ENCODE measurements around the gene PALLD. TPM values are rescaled to one million over a fixed set of nuclear protein-coding genes. Genes with fewer than 3 reads are reported as not detected.

PALLD gene
- total RNA-seq, 1 experiment from 2014 or later: 166 TPM

GRCh38 chr4:168551211-168551610, 54.4 kb downstream of the PALLD start:
- Histone ChIP-seq H2AFZ (ENCODE audit: low read depth, low read length, poor library complexity, severe bottlenecking) (no peak overlapping the region), H3K27me3 (ENCODE audit: insufficient read depth, low read length) (no peaks in the 10 kb centered on the region), H3K4me2 (ENCODE audit: low read length) (peak overlapping the region; percentile 57; the same call in 1 of the 2 replicates), H3K36me3 (ENCODE audit: control insufficient read depth in 1 of 2, insufficient read depth in 2 of 2, low read length in 2 of 2) (no peaks in the 10 kb centered on the region), H3K9me3 (ENCODE audit: control insufficient read depth in 1 of 2, insufficient read depth in 1 of 2, low read depth in 1 of 2, low read length in 2 of 2) (no peaks in the 10 kb centered on the region), H3K9ac (ENCODE audit: low read length) (peak overlapping the region; percentile 29), H3K4me1 (ENCODE audit: control insufficient read depth in 1 of 2, insufficient read depth in 2 of 2, low read length in 2 of 2) (peaks cover 69 to 89% of the 10 kb centered on the region in 2 experiments), H3K9me2 (ENCODE audit: insufficient read depth) (no peaks in the 10 kb centered on the region), H3K4me3 (replicated peaks in 1 of 2; ENCODE audit: low read depth in 1 of 2, low read length in 2 of 2) (no peak overlapping the region), H3K27ac (ENCODE audit: low read depth, low read length) (peak overlapping the region; percentile 89; the same call in 1 of the 2 replicates), H4K20me1 (ENCODE audit: insufficient read depth) (no peaks in the 10 kb centered on the region), H3K79me2 (ENCODE audit: insufficient read depth, low read length) (no peaks in the 10 kb centered on the region)
- ChIA-PET RAD21 (ENCODE audit: low non-redundant PET in 1 of 2, low total read pairs in 2 of 2, uncharacterized antibody in 2 of 2, unreplicated experiment in 2 of 2) (no interaction called here), POLR2A (interaction anchor here (2.2 kb wide), 1 partner anchor 13 kb away, joined by 15 read pairs; no protein-coding TSS in a partner anchor), CTCF (interaction anchor here (1.0 to 1.7 kb wide), 2 partner anchors 10 to 34 kb away, joined by 3 to 4 read pairs; no protein-coding TSS in a partner anchor)
- DNase-seq (ENCODE audit: low read depth, low spot score) (no peak), ATAC-seq (no peak)
- intact Hi-C loops (cut with micrococcal nuclease): no loop called here
- no TSS peak for BruUV-seq (replicated peaks)
- no peak for TF ChIP-seq EZH2phosphoT487 (IDR thresholded peaks at IDR 0.05; ENCODE audit: borderline replicate concordance)
- TF ChIP-seq SP1 (IDR thresholded peaks at IDR 0.05; ENCODE audit: low read depth): peak; percentile 37; the same call in 1 of the 2 replicates

DNA sequence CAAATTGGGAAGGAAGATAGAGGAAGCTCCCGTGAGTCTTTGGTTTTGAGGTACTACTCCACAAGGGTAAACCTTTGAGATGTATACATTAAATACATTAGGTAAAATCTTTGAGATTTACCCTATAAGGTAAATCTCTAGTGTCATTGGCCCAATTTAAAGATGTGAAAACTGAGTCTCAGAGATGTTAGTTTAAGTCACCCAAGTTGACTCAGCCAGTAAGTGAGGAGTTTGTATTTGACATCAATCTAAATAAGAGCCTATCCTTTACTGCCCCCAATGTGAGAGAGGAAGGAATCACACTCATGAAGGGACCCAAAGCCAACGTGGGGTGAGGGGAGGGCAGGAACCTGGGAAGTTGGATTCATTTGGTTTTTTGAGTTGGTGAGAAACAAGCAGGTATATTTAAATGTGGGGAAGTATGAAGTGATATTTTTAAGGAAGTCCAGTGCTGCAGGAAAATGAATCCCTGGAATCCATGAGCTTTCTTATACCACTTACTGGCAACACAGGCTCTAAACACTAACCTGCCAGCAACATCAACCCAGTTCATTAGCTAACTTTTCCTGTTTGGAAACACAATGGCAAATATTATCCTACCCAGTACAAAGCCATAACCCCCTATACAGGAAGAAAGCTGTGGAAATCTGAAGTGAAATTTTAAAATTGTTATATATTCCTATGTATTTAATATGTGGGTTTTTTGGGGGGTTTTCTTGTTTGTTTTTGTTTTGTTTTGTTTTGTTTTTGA, 55.3 kb downstream of the PALLD start:
- peak; percentile 93 for TF ChIP-seq CBX3 (IDR thresholded peaks at IDR 0.05; ENCODE audit: low read depth)
- TF ChIP-seq SIN3A (IDR thresholded peaks at IDR 0.05; ENCODE audit: low read depth): 0 out of 2 replicates have a peak, but pooled peaks have one; percentile 31
- peak; percentile 27 for TF ChIP-seq SP1 (IDR thresholded peaks at IDR 0.05; ENCODE audit: low read depth)
- TF ChIP-seq RAD21 (IDR thresholded peaks at IDR 0.05; ENCODE audit: low read depth): peak; percentile 76
- TF ChIP-seq MAX (IDR thresholded peaks at IDR 0.05): peak; percentile 64
- TF ChIP-seq EZH2phosphoT487 (IDR thresholded peaks at IDR 0.05; ENCODE audit: borderline replicate concordance): no peak
- TF ChIP-seq FOSL1 (IDR thresholded peaks at IDR 0.05; ENCODE audit: low read depth): 0 out of 2 replicates have a peak, but pooled peaks have one; percentile 24
- TF ChIP-seq, protein P1, sequence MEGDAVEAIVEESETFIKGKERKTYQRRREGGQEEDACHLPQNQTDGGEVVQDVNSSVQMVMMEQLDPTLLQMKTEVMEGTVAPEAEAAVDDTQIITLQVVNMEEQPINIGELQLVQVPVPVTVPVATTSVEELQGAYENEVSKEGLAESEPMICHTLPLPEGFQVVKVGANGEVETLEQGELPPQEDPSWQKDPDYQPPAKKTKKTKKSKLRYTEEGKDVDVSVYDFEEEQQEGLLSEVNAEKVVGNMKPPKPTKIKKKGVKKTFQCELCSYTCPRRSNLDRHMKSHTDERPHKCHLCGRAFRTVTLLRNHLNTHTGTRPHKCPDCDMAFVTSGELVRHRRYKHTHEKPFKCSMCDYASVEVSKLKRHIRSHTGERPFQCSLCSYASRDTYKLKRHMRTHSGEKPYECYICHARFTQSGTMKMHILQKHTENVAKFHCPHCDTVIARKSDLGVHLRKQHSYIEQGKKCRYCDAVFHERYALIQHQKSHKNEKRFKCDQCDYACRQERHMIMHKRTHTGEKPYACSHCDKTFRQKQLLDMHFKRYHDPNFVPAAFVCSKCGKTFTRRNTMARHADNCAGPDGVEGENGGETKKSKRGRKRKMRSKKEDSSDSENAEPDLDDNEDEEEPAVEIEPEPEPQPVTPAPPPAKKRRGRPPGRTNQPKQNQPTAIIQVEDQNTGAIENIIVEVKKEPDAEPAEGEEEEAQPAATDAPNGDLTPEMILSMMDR (IDR thresholded peaks at IDR 0.05 in 2 of 3, conservative IDR thresholded peaks at IDR 0.05 in 1 of 3; ENCODE audit: borderline replicate concordance in 1 of 3, insufficient read depth in 1 of 3, low read depth in 2 of 3, low read length in 2 of 3): peak; percentile 20 to 55 (median 48); a peak in 5 of 6 replicates
- TF ChIP-seq YY1 (IDR thresholded peaks at IDR 0.05; ENCODE audit: extremely low read depth, insufficient replicate concordance, low read depth, low read length): no peak
- Histone ChIP-seq H4K20me1 (ENCODE audit: insufficient read depth) (no peaks in the 10 kb centered on the region), H3K4me3 (replicated peaks in 1 of 2; ENCODE audit: low read depth in 1 of 2, low read length in 2 of 2) (no peak overlapping the region), H3K4me2 (ENCODE audit: low read length) (peak overlapping the region; percentile 20; the same call in 1 of the 2 replicates), H3K9ac (ENCODE audit: low read length) (peak overlapping the region; percentile 33), H3K79me2 (ENCODE audit: insufficient read depth, low read length) (no peaks in the 10 kb centered on the region), H3K27me3 (ENCODE audit: insufficient read depth, low read length) (no peaks in the 10 kb centered on the region), H3K9me3 (ENCODE audit: control insufficient read depth in 1 of 2, insufficient read depth in 1 of 2, low read depth in 1 of 2, low read length in 2 of 2) (no peaks in the 10 kb centered on the region), H3K4me1 (ENCODE audit: control insufficient read depth in 1 of 2, insufficient read depth in 2 of 2, low read length in 2 of 2) (peaks cover 62 to 86% of the 10 kb centered on the region in 2 experiments), H3K9me2 (ENCODE audit: insufficient read depth) (no peaks in the 10 kb centered on the region), H3K36me3 (ENCODE audit: control insufficient read depth in 1 of 2, insufficient read depth in 2 of 2, low read length in 2 of 2) (no peaks in the 10 kb centered on the region), H2AFZ (ENCODE audit: low read depth, low read length, poor library complexity, severe bottlenecking) (no peak overlapping the region), H3K27ac (ENCODE audit: low read depth, low read length) (peak overlapping the region; percentile 89; the same call in 1 of the 2 replicates)
- intact Hi-C loops (cut with micrococcal nuclease): loop anchor here (2.0 kb wide), 1 partner anchor 367 kb away; no protein-coding TSS in a partner anchor
- no TSS peak for BruUV-seq (replicated peaks)
- ATAC-seq (peak; percentile 59), DNase-seq (ENCODE audit: low read depth, low spot score) (peak; percentile 59)
- RAD21 ChIA-PET (ENCODE audit: low non-redundant PET in 1 of 2, low total read pairs in 2 of 2, uncharacterized antibody in 2 of 2, unreplicated experiment in 2 of 2): no interaction called here
- CTCF ChIA-PET: interaction anchor here (1.0 to 1.7 kb wide), 2 partner anchors 9 to 33 kb away, joined by 3 to 4 read pairs; no protein-coding TSS in a partner anchor
- POLR2A ChIA-PET: interaction anchor here (1.0 to 1.1 kb wide), 2 partner anchors 12 to 65 kb away, joined by 3 read pairs; no protein-coding TSS in a partner anchor
